Mesenchymal stem cell (in vitro differentiated cells and primary cell): ENCODE results near the gene CD46.

Source experiments
- DNase-seq: peaks from one replicate; pipeline ENCODE4 v3.0.0-alpha.2; 2013
- H2AFZ ChIP-seq: one replicate; pipeline ENCODE4 v1.6.1; 2013; ENCODE audit warnings: low read depth, mild to moderate bottlenecking, control low read depth, inconsistent platforms, low read length, moderate library complexity
- H2AK5ac ChIP-seq: 2 replicates; pipeline ENCODE4 v1.6.1; 2013; ENCODE audit warnings: low read length, moderate library complexity, mild to moderate bottlenecking, inconsistent platforms; ENCODE audit not compliant: severe bottlenecking
- H2BK120ac ChIP-seq: one replicate; pipeline ENCODE4 v1.6.1; 2013; ENCODE audit warnings: low read depth, mild to moderate bottlenecking, inconsistent platforms, low read length, moderate library complexity
- H2BK12ac ChIP-seq, 2 experiments: one replicate each; pipeline ENCODE4 v1.6.1; 2013; ENCODE audit warnings: inconsistent platforms in 2 of 2, low read length in 2 of 2, mild to moderate bottlenecking in 2 of 2, moderate library complexity in 2 of 2, control low read depth in 1 of 2
- H2BK15ac ChIP-seq: one replicate; pipeline ENCODE4 v1.6.1; 2013; ENCODE audit warnings: mild to moderate bottlenecking, low read depth, inconsistent platforms; ENCODE audit not compliant: poor library complexity, severe bottlenecking
- H2BK5ac ChIP-seq: 2 replicates; pipeline ENCODE4 v1.6.1; 2013; ENCODE audit warnings: low read depth, mild to moderate bottlenecking, low read length, control low read depth, inconsistent platforms; ENCODE audit not compliant: poor library complexity, severe bottlenecking
- H3K14ac ChIP-seq, 2 experiments: one replicate each; pipeline ENCODE4 v1.6.1; 2013; ENCODE audit warnings: inconsistent platforms in 2 of 2, low read length in 2 of 2, control low read depth in 1 of 2, mild to moderate bottlenecking in 1 of 2, moderate library complexity in 1 of 2
- H3K18ac ChIP-seq, 2 experiments: one replicate each; pipeline ENCODE4 v1.6.1; 2013; ENCODE audit warnings: inconsistent platforms in 2 of 2, low read length in 2 of 2, control low read depth in 1 of 2, low read depth in 1 of 2, mild to moderate bottlenecking in 1 of 2
- H3K23ac ChIP-seq, 2 experiments: one replicate each; pipeline ENCODE4 v1.6.1; 2013; ENCODE audit warnings: inconsistent platforms in 2 of 2, low read length in 2 of 2, mild to moderate bottlenecking in 2 of 2, moderate library complexity in 2 of 2, control low read depth in 1 of 2
- H3K27ac ChIP-seq: 2 replicates; pipeline ENCODE4 v1.5.1; 2013; ENCODE audit warnings: mild to moderate bottlenecking, moderate library complexity, low read length, control low read depth, inconsistent platforms; ENCODE audit not compliant: poor library complexity, severe bottlenecking
- H3K27me3 ChIP-seq, 2 experiments: 2 replicates each; pipeline versions ENCODE4 v1.6.1 to v1.7.0; 2013; ENCODE audit warnings: low read length in 2 of 2, mild to moderate bottlenecking in 2 of 2, moderate library complexity in 2 of 2, control low read depth in 1 of 2, inconsistent platforms in 1 of 2; ENCODE audit not compliant: control insufficient read depth in 1 of 2, insufficient read depth in 1 of 2
- H3K36me3 ChIP-seq, 2 experiments: 2 replicates each; pipeline versions ENCODE4 v1.6.1 to v1.7.0; 2013; ENCODE audit warnings: low read length in 2 of 2, control low read depth in 1 of 2, inconsistent platforms in 1 of 2, low read depth in 1 of 2, mild to moderate bottlenecking in 1 of 2; ENCODE audit not compliant: insufficient read depth in 2 of 2, control insufficient read depth in 1 of 2
- H3K4ac ChIP-seq, 2 experiments: one replicate each; pipeline ENCODE4 v1.6.1; 2013; ENCODE audit warnings: inconsistent platforms in 2 of 2, low read length in 2 of 2, mild to moderate bottlenecking in 2 of 2, moderate library complexity in 2 of 2, control low read depth in 1 of 2, low read depth in 1 of 2
- H3K4me1 ChIP-seq: 2 replicates; pipeline ENCODE4 v1.6.1; 2013; ENCODE audit warnings: low read depth, low read length, control low read depth; ENCODE audit not compliant: control insufficient read depth, insufficient read depth
- H3K4me2 ChIP-seq: 2 replicates; pipeline ENCODE4 v1.6.1; 2013; ENCODE audit warnings: low read length, mild to moderate bottlenecking, inconsistent platforms; ENCODE audit not compliant: poor library complexity, severe bottlenecking
- H3K4me3 ChIP-seq, 2 experiments: 2 replicates each; pipeline versions ENCODE4 v1.5.1 to v1.7.0; 2013; ENCODE audit warnings: low read length in 2 of 2, mild to moderate bottlenecking in 2 of 2, control low read depth in 1 of 2, low read depth in 1 of 2; ENCODE audit not compliant: insufficient read depth in 1 of 2
- H3K79me1 ChIP-seq: replicated peaks from 2 replicates; pipeline ENCODE4 v1.6.1; 2013; ENCODE audit warnings: mild to moderate bottlenecking, control low read depth, low read length, inconsistent platforms; ENCODE audit not compliant: poor library complexity, severe bottlenecking
- H3K9ac ChIP-seq: 2 replicates; pipeline ENCODE4 v1.7.0; 2013; ENCODE audit warnings: mild to moderate bottlenecking, low read length, moderate library complexity
- H3K9me3 ChIP-seq: 2 replicates; pipeline ENCODE4 v1.7.0; 2013; ENCODE audit warnings: mild to moderate bottlenecking, low read length; ENCODE audit not compliant: control insufficient read depth
- H4K8ac ChIP-seq: one replicate; pipeline ENCODE4 v1.6.1; 2013; ENCODE audit warnings: inconsistent platforms, mild to moderate bottlenecking, low read length, moderate library complexity
- H4K91ac ChIP-seq: one replicate; pipeline ENCODE4 v1.6.1; 2013; ENCODE audit warnings: mild to moderate bottlenecking, low read length, inconsistent platforms
- WGBS: methylation state at CpG from one replicate; pipeline ENCODE4 v1.1.7; 2013; ENCODE audit warnings: mixed read lengths; 5-methylcytosine and 5-hydroxymethylcytosine counted together

Gene CD46

GRCh38 chr1:207821464-207822045 lies 69.7 kb downstream of the CD46 start:
- no peak overlapping the region for H3K9ac ChIP-seq
- peak overlapping the region; percentile 2 for H2BK15ac ChIP-seq
- peak overlapping the region; percentile 0 for H4K8ac ChIP-seq
- H3K36me3 ChIP-seq = peaks cover 3 to 32% of the 10 kb centered on the region in 2 experiments
- H3K18ac ChIP-seq = no peak overlapping the region
- no peak overlapping the region for H2AK5ac ChIP-seq
- 99% methylated on average over 16 of the region's 17 CpGs for WGBS
- H3K79me1 ChIP-seq = peaks cover 8% of the 10 kb centered on the region
- H3K4me3 ChIP-seq = peak overlapping the region in 1 of 2 experiments; percentile 81
- no peak overlapping the region for H4K91ac ChIP-seq
- no peak overlapping the region for H3K27ac ChIP-seq
- H2AFZ ChIP-seq = no peak overlapping the region
- H3K14ac ChIP-seq = no peak overlapping the region
- no peak overlapping the region for H2BK12ac ChIP-seq
- H3K4ac ChIP-seq = no peak overlapping the region
- no peak overlapping the region for H3K23ac ChIP-seq
- no peaks in the 10 kb centered on the region for H3K27me3 ChIP-seq
- H2BK120ac ChIP-seq = no peak overlapping the region
- H2BK5ac ChIP-seq = no peak overlapping the region
- no peak for DNase-seq
- H3K4me2 ChIP-seq = no peak overlapping the region
- no peaks in the 10 kb centered on the region for H3K9me3 ChIP-seq
- peaks cover 17% of the 10 kb centered on the region for H3K4me1 ChIP-seq

GRCh38 chr1:207822124-207822601 lies 70.3 kb downstream of the CD46 start:
- no peak overlapping the region for H4K8ac ChIP-seq
- peak overlapping the region in 1 of 2 experiments; percentile 81 for H3K4me3 ChIP-seq
- no peak overlapping the region for H2AFZ ChIP-seq
- H3K27me3 ChIP-seq = no peaks in the 10 kb centered on the region
- H3K27ac ChIP-seq = no peak overlapping the region
- peak overlapping the region; percentile 85 for H3K9ac ChIP-seq
- H2BK12ac ChIP-seq = peak overlapping the region in 1 of 2 experiments; percentile 6
- 96% methylated on average over 8 of the region's 8 CpGs for WGBS
- H3K4me2 ChIP-seq = no peak overlapping the region
- H3K23ac ChIP-seq = no peak overlapping the region
- peaks cover 3 to 26% of the 10 kb centered on the region in 2 experiments for H3K36me3 ChIP-seq
- DNase-seq = no peak
- H2BK15ac ChIP-seq = peak overlapping the region; percentile 31
- no peak overlapping the region for H2BK5ac ChIP-seq
- no peak overlapping the region for H4K91ac ChIP-seq
- no peak overlapping the region for H2BK120ac ChIP-seq
- no peaks in the 10 kb centered on the region for H3K9me3 ChIP-seq
- no peak overlapping the region for H3K18ac ChIP-seq
- no peak overlapping the region for H3K14ac ChIP-seq
- peaks cover 8% of the 10 kb centered on the region for H3K79me1 ChIP-seq
- peaks cover 20% of the 10 kb centered on the region for H3K4me1 ChIP-seq
- H2AK5ac ChIP-seq = no peak overlapping the region
- H3K4ac ChIP-seq = no peak overlapping the region

- Histone ChIP-seq H2BK5ac (no peak overlapping the region), H2AK5ac (no peak overlapping the region), H3K14ac (no peak overlapping the region), H3K4me1 (peaks cover 20% of the 10 kb centered on the region), H3K4me3 (peak overlapping the region in 1 of 2 experiments; percentile 81), H3K27me3 (no peaks in the 10 kb centered on the region), H2BK12ac (peak overlapping the region; percentile 43 to 57), H3K27ac (no peak overlapping the region), H3K4me2 (no peak overlapping the region), H4K91ac (no peak overlapping the region), H3K4ac (peak overlapping the region; percentile 19 to 28), H3K36me3 (peaks cover 3 to 20% of the 10 kb centered on the region in 2 experiments), H2AFZ (no peak overlapping the region), H3K9ac (peak overlapping the region; percentile 85), H2BK120ac (peak overlapping the region; percentile 34), H3K9me3 (no peaks in the 10 kb centered on the region), H3K79me1 (peaks cover 8% of the 10 kb centered on the region), H3K23ac (no peak overlapping the region), H2BK15ac (peak overlapping the region; percentile 78), H4K8ac (no peak overlapping the region), H3K18ac (peak overlapping the region in 1 of 2 experiments; percentile 29)
- DNase-seq = peak; percentile 43
- 98% methylated on average over 8 of the region's 11 CpGs for WGBS
Measured at GRCh38 chr1:207822602-207823451, 71.0 kb downstream of the CD46 start.

GRCh38 chr1:207823531-207823879 lies 71.7 kb downstream of the CD46 start:
- Histone ChIP-seq H3K9me3 (no peaks in the 10 kb centered on the region), H3K23ac (no peak overlapping the region), H3K27me3 (no peaks in the 10 kb centered on the region), H3K18ac (peak overlapping the region; percentile 29 to 58), H3K27ac (no peak overlapping the region), H3K4me1 (peaks cover 19% of the 10 kb centered on the region), H3K4me2 (no peak overlapping the region), H3K4ac (peak overlapping the region; percentile 19 to 24), H4K8ac (no peak overlapping the region), H3K79me1 (peaks cover 8% of the 10 kb centered on the region), H4K91ac (no peak overlapping the region), H2AK5ac (no peak overlapping the region), H3K36me3 (peaks cover 3 to 17% of the 10 kb centered on the region in 2 experiments), H2BK120ac (no peak overlapping the region), H2BK5ac (no peak overlapping the region), H2BK12ac (no peak overlapping the region), H3K4me3 (peak overlapping the region in 1 of 2 experiments; percentile 81), H3K9ac (peak overlapping the region; percentile 85), H2AFZ (no peak overlapping the region), H3K14ac (no peak overlapping the region), H2BK15ac (peak overlapping the region; percentile 91)
- WGBS = 93% methylated on average over 17 of the region's 19 CpGs
- no peak for DNase-seq
